Measurements from ENCODE around the gene CLDN15.

CLDN15 gene

DNA sequence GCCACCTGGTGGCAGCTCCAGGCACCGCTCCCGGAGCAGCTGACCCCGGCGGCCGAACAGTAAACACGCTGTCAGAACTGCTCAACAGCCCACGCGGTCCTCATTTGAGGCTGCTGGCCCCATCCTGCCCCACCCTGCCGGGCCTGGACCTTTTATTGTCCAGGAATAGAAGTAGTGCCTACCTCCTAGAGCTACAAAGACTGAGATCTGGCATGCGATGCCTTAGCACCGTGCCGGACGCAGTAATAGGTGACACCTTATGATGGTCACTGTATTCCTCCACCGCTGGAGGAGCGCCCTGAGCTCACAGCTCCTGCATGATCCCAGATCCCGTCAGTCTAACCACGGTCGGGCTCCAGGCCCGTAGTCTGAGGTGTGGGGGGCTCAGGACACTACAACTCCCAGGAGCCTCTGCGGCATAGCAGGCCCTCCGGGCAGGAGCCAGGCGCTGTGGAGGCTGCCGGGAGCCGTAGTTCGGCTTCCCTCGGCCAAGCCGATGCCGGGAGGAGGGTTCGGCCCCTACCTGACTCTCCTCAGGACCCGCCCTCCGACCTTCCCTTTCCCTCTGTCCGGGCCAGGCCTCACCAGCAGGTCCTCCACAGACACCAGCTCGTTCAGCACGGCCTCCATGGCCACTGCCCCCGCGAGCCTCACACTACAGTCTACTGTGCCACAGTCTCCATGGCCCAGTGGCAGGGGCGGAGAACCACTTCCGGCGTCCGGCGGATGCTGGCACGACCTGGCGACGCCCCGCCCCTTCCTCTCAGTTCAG lies 7.0 kb upstream of the CLDN15 start, which contains the start of gene FIS1:
FIS1 (minus strand) TSS at position 707 of the 772 bp plus-strand sequence; CDS start at position 630, 77 bp downstream.
- peak; percentile 56 for DNase-seq (ENCODE audit: low read depth)

DNA sequence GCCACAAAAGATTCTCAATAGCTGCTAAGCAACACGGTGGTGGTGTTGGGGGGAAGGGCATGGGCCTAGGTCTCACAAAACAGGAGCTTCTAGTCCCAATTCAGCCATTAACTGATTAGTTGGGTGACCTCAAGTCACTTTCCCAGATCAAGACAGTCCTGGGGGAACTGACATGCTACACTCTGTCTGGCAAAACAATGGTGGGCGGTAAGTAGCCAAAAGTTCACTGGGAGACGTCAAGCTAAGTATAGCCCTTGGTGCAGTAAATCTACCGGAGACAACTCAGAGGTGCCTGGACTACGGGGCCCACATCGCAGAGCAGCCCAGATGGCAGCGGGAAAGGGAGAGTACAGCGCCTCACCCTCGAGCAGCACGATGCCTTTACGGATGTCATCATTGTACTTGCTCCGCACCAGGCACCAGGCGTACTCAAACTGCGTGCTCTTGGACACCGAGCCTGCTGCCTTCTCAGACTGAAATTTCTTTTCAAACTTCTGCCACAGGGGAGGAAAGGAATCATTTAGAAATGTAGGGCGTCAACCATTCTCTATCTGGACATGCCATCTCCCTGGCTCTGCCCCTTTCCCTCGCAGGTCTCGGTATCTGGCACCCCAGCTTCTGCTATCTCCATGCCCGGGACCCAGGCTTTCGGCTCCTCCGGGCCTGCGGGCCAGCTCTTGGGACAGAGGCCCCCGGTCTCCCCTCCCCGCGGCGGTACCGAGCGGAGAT lies 6.2 kb upstream of the CLDN15 start:
- no peak for DNase-seq (ENCODE audit: low read depth)

DNA sequence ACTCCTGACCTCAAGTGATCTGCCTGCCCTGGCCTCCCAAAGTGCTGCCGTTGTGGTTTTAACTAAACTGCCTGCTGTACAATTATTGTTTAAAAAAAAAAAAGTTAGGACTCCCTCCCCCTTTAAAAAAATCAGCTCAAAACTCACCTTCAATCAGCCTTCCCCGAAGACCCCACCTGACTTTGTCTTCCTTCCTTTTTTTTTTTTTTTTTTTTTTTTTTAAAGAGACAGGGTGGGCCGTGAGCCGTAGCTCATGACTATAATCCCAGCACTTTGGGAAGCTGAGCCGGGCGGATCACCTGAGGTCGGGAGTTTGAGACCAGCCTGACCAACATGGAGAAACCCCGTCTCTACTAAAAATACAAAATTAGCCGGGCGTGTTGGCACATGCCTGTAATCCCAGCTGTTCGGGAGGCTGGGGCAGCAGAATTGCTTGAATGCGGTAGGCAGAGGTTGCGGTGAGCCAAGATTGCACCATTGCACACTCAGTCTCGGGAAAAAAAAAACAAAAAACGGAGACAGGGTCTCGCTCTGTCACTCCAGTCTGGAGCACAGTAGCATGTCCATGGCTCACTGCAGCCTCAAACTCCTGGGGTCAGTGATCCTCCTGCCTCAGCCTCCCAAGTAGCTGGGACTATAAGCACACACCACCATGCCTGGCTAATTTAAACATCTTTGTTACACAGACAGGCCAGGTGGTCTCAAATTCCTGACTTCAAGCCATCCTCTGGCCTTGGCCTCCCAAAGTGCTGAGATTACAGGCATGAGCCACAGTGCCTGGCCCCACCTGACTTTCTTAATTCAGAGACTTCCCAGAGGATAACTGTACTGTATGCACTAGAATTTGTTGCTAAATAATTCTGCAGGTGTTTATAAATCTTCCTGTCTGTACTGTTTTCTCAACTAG lies 4.1 kb upstream of the CLDN15 start:
- no peak for DNase-seq (ENCODE audit: low read depth)

DNA sequence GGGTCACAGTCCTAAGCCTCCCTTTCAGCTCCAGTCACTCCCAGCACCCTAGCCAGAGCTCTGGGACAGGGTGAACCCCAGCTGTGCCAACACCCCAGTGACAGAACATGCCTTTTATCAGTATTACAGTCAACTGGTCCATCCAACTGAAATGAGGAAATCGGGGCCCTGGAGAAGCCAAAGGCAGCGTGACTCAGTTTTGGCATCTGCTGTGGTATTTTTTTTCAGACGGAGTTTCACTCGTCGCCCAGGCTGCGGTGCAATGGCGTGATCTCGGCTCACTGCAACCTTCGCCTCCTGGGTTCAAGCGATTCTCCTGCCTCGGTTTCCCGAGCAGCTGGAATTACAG lies 3.4 kb upstream of the CLDN15 start:
- no peak for DNase-seq (ENCODE audit: low read depth)

DNA sequence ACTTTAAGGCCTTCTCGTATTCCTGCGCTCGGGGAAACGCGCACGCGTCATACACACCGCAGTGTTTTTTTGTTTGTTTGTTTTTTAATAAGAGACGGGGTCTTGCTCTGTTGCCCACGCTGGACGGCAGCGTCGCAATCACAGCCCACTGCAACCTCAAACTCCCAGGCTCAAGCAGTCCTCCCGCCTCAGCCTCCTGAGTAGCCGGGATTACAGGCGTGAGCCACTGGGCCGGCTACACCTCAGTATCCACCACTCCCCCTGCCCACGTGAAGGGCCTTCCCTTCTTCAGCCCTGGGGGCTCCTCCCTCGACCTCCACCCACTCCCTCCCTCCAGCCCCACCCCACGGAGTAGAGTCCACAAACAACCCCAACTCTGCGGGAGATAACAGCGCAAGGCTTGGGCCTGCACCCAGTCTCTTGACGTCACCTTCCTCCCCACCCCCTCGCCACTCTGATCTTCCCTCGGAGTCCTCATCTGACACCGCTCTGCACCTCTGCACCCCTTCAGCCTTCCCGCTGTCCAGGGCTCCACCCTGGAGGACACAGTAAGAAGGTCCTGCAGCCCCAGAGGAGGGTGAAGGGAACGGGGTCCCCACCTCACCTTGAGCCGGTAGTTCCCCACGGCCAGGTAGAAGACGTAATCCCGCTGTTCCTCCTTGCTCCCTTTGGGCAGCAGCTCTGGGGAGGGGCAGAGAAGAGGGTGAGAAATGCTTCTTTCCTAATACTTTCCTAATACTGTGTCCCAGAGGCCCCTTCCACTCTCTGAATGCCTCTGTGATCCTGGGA lies 2.8 kb upstream of the CLDN15 start:
- DNase-seq (ENCODE audit: low read depth) = no peak

DNA sequence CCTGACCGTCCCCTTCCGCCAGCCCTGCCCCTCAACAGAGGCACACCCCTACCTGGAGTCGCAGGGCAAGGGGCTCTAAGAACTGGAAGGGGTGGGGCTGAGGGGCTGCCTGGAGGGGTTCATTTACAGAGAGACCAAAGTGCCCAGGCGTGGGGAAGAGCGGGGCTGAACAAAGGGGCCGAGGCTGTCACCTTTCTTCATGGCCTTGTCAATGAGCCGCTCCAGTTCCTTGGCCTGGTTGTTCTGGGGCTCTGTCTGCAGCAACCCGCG lies 2.3 kb upstream of the CLDN15 start:
- DNase-seq (ENCODE audit: low read depth) = no peak

DNA sequence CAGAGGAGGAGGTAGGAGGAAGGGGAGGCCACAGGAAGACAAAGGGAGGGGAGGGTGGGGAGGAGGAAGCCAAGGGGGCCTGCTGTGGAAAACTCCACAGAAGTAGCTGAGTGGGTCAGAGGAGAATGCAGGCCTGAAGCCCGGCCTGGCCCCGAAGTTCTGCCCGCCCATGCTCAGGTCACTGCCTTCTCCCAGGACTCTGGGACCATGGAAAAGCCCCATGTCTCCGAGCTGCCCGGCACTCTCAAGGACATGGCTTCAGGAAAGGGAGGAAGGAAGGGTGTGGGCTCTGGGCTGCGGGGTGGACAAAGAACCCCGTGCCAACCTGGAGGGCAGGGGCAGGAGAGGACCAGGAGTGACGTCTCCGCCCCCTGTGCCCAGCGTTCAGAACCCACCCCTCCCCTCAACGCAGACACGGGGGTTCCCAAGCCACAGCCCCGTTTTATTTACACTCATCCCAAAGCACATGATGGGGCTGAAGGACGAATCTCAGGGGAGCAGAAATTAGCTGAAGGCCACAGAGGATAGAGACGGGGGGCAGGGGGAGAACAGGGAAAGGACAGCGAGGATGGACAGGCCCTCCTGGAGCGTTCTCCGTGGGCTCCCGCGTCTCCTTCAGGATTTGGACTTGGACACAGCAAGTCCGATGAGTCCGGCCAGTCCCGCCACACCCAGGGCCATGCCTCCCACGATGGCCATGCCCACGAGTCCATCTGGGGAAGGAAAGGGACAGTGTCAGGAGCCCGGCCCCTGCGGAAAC lies 1.8 kb upstream of the CLDN15 start:
- DNase-seq (ENCODE audit: low read depth) = no peak

DNA sequence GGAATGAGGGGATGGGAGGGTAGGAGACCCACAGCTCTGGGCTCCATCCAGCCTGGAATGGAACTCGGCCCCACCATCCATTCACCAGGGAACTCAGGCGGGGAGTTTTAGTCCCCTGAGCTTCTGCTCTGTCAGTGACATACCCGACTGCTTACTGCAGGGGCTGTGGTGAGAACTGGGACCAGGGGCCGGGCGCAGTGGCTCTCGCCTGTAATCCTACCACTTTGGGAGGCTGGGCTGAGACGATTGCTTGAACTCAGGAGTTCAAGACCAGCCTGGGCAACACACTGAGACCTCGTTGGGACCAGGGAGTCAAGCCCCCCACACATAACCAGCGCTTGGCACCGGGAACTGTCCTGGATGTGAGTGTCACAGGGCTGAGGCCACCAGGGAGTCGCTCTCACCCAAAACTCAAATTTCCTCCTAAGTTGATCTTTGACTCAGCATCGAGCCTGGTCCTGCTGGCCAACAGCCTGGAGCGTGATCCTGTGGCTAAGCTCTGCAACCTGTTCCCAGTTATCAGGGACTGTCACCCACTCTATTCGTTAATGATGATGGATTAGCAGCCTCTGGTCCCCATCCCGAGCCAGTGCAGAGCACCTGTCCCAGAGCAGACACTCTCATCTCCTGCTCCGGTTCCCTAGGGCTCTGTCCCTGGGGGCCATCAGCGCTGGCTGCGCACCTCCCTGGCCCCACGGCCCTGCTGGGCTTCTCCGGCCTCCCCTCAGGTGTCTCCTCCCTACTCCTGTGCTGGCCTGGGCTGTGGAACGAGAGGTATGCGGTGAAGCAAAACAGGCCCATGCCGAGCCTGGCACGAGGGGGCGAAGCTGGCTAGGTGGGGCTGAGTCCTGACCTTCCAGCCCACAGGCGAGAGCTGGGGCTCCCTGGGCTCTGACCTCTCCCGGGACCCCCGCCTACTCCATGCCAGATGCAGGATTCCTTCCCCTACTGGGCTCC lies 902 bp upstream of the CLDN15 start:
- no peak for DNase-seq (ENCODE audit: low read depth)

DNA sequence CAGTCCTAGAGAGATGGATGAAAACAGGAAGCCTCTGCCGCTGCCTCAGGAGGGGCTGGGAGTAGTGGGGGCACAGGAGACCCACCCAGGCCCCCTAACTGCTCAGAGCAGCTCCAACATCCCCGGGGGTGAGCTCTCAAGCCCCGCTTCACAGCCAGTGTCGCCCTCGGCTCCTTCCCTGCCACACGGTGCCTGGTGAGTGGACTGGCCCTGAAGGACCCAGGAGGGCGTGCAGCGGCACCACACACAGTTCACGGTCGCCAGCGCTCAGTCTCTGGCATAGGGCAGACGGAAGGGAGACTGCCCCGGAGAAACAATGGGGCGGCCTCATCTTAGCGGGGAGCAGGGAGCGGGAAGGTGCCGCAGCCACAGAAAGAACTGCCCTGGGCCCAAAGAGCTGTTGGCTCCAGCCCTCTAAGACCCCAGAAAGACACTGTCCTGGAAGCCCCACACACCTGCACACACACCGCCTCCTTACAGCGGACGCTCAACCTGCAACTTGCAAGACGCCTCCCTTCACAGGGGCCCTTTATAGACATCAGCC lies 1.2 kb downstream of the CLDN15 start:
- DNase-seq (ENCODE audit: low read depth) = no peak

DNA sequence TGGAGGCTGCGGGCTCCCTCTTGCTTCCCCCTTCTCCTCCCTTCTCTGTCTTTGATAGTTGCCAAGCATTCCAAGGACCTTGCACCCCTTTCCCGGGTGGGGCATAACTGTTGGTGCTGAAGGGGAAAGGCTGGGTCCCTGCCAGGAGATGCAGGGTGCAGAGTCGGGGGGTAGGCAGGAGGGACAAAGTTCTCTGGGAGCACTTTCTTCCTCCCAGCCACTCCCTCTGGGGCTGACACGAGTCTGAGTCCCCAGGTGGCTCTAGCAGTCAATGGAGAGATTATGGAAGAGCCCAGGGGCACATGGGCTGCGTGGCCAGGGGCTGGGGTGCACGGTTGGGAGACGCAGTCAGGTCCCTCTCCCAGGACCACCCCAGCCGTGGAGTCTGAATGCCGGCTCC lies 2.1 kb downstream of the CLDN15 start:
- DNase-seq (ENCODE audit: low read depth) = no peak

DNA sequence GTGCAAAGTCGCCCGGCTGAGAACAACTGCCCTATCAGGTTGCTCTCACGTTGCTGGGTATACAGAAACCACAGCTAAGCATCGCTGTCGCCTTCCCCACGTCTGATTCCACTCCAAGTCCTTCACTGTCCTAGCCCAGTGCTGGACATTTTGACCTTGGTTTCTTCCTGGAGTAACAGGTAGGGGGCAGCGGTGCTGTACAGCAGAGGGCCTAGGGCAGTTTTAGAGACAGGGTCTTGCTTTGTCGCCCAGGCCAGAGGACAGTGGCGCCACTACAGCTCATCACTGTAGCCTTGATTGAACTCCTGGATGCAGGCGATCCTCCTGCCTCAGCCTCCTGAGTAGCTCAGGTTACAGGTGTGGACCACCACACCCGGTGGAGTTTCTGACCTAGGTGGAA lies 2.6 kb downstream of the CLDN15 start:
- DNase-seq (ENCODE audit: low read depth) = no peak

DNA sequence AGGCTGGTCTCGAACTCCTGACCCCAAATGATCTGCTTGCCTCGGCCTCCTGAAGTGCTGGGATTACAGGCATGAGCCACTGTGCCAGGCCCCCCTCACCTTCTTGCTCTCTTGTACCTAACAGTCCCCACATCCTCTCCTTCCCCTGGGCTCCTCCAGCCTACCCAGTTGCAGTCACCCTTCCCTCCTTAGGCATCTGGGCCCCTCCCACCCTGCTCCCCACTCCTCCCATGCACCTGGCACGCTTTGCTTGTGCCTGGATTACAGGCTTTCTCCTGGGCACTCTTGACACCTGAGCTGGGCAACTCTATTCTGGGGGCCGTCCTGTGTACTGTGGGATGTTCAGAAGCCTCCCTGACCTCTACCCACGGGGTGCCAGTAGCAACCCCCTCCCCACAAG lies 3.0 kb downstream of the CLDN15 start:
- no peak for DNase-seq (ENCODE audit: low read depth)

DNA sequence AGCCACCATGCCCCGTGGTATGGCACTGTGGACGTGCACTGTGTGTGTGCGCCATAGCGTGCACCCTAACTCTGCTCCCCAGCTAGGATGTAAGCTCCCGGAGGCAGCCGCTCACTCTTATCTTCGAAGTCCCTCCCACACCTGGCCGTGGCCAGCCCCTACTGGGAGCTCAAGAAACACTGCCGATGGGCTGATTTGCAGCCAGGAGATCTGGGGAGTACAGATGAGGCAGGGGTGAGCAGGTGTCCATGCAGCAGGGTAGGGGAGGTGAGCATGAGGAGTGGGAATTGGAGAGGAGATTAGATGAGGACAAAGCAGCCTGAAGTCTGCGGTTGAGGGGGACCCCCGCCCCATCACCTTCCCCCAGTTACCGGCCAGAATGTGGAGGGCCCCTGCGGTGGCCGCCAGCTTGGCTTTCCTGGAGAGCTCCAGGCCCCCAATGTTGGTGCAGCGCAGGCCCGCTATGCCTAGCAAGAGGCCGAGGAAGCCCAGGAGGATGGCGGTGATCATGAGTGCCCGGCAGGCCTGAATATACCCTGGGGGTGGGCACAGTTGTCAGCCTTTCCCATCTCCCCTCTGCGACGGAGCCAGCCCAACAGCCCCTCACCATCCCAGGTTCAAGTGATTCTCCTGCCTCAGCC lies 3.6 kb downstream of the CLDN15 start:
- no peak for DNase-seq (ENCODE audit: low read depth)

DNA sequence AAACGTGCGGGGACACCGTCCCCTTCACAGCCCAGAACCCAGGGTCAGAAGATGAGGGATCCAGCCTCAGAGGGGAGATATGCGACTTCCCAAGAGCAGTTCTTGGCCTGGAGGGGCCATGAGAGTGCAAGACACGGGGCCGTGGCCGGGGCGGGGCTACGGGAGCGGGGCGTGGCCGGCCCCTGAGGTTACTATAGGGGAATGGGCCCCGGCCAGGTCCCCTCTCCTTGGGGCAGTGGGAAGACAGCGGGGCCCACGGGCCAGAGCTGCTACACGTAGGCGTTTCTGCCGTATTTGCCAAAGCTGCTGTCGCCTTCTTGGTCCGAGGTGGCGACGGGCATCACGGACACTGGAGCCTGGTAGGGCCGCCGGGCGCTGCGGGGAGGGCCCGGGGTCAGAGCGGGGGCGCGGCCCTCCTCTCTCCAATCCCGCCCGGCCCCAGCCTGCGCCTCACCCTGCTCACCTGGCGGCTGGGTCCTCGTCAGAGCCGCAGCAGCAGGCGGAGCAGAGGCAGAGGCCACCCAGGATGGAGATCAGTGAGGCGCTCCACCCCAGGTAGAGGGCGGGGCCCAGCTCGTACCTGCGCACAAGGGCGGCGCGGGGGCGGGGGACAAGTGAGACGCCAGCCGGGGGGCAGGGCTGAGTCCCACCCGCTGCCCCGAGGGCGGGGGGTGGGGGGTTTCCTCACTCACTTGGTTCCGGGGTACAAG lies 5.3 kb downstream of the CLDN15 start:
- no peak for DNase-seq (ENCODE audit: low read depth)

DNA sequence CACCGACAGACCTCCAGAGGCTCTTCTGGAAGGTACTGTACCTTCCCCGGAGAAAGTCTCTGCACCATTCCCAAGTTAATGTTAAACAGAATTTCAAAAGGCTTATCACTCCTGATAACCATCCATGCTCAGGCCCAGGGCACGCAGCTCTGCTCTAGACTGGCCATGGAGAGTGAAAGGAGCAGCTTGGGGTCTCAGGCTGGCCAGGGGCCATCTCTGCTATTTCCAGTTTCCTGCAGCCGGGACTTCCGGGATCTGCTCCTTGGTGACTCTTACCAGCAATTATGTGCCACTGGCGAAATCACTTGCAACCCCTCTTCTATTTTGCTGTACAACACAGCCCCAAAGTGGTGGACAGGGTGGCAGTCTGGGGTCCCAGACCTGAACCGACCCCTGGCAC lies 6.0 kb downstream of the CLDN15 start:
- DNase-seq (ENCODE audit: low read depth) = no peak

DNA sequence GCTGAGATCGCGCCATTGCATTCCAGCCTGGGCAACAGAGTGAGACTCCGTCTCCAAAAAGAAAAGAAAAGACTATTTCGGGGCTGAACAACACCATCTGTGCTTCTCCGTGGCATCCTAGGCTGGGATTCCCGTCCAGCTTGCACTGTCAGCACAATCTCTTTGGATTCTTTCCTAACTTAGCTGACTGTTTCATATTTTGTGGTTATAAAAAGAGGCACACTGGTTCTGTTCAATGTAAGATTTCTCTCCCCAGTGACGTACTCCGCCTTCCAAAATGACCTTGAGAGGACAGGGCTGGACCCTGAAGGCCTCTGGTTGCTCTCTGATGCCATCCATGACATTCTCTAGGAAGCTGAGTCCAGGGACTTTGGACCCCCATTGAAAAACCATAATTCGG lies 10.9 kb downstream of the CLDN15 start:
- no peak for DNase-seq (ENCODE audit: low read depth)

DNA sequence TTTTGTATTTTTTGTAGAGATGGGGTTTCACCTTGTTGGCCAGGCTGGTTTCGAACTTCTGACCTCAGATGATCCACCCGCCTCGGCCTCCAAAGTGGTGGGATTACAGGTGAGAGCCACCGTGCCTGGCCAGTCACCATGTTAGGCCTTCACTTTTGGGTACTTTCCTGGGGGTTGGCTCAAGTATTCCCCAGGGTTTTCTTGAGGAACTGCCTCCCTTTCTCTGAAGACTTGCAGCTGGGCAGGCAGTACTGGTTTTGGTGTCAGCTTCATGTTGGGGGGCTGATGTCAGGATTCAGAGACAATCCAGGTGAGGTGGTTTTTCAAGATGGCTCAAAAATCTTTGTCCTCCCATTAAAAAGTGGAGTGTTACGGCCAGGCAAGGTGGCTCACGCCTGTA lies 12.0 kb downstream of the CLDN15 start:
- no peak for DNase-seq (ENCODE audit: low read depth)

DNA sequence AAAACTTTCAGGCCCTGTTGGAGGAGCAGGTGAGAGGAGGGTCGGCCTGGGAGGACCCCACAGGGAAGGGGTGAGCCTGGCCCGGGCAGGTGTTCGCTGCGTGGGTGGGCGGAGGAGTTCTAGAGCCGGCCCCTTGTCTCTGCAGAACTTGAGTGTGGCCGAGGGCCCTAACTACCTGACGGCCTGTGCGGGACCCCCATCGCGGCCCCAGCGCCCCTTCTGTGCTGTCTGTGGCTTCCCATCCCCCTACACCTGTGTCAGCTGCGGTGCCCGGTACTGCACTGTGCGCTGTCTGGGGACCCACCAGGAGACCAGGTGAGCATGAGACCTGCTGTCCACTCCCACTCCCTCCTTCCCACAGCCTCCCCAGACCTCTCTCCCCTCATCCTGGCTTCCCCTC lies 14.1 kb downstream of the CLDN15 start:
- no peak for DNase-seq (ENCODE audit: low read depth)
